BE2C (cell line): ENCODE data around the gene DHX30.

ENCODE experiments used
- DNase-seq: peaks from one replicate; pipeline ENCODE4 v3.0.0-alpha.2; 2020
- H3K27me3 ChIP-seq: fragments of 250-450 bp; sonication (Bioruptor Pico); 2 replicates; pipeline ENCODE4 v1.5.1; 2020; ENCODE audit warnings: mild to moderate bottlenecking
- H3K36me3 ChIP-seq: fragments of 250-450 bp; sonication (Bioruptor Pico); 2 replicates; pipeline ENCODE4 v1.5.1; 2020; ENCODE audit warnings: mild to moderate bottlenecking
- H3K4me1 ChIP-seq: fragments of 250-450 bp; sonication (Bioruptor Pico); 2 replicates; pipeline ENCODE4 v1.5.1; 2020
- H3K4me3 ChIP-seq: 2 replicates; pipeline ENCODE4 v1.5.1; 2011; ENCODE audit warnings: low read depth, low read length
- H3K9me3 ChIP-seq: fragments of 250-450 bp; sonication (Bioruptor Pico); 2 replicates; pipeline ENCODE4 v1.5.1; 2020
- TF ChIP-seq, protein P1 (sequence below): IDR thresholded peaks from 2 replicates; pipeline ENCODE4 v1.5.1; 2012; ENCODE audit warnings: mild to moderate bottlenecking, low read depth, low read length

The DHX30 gene

DNA sequence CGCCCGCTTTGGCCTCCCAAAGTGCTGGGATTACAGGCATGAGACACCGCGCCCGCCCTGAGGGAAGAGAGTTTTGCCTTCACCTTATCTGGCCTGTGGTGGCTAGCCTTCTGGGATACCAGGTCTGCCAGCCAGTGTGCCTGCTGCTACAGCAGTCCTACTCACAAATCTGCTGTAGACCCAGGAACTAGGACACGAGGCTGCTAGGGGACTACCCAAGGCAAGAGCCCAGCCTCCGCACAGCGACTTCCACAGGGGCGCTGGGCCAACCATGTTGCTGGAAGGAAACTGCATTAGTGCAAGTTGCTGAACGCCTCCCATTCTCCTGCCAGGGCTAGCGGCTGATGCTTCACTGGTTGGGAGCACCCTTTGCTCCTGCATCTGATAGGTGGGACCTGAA is 53.7 kb downstream of the DHX30 start:
- Histone ChIP-seq H3K36me3 (no peaks in the 10 kb centered on the region), H3K4me1 (no peaks in the 10 kb centered on the region), H3K27me3 (no peaks in the 10 kb centered on the region), H3K9me3 (no peaks in the 10 kb centered on the region), H3K4me3 (no peak overlapping the region)
- TF ChIP-seq, protein P1, sequence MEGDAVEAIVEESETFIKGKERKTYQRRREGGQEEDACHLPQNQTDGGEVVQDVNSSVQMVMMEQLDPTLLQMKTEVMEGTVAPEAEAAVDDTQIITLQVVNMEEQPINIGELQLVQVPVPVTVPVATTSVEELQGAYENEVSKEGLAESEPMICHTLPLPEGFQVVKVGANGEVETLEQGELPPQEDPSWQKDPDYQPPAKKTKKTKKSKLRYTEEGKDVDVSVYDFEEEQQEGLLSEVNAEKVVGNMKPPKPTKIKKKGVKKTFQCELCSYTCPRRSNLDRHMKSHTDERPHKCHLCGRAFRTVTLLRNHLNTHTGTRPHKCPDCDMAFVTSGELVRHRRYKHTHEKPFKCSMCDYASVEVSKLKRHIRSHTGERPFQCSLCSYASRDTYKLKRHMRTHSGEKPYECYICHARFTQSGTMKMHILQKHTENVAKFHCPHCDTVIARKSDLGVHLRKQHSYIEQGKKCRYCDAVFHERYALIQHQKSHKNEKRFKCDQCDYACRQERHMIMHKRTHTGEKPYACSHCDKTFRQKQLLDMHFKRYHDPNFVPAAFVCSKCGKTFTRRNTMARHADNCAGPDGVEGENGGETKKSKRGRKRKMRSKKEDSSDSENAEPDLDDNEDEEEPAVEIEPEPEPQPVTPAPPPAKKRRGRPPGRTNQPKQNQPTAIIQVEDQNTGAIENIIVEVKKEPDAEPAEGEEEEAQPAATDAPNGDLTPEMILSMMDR = no peak
- no peak for DNase-seq

DNA sequence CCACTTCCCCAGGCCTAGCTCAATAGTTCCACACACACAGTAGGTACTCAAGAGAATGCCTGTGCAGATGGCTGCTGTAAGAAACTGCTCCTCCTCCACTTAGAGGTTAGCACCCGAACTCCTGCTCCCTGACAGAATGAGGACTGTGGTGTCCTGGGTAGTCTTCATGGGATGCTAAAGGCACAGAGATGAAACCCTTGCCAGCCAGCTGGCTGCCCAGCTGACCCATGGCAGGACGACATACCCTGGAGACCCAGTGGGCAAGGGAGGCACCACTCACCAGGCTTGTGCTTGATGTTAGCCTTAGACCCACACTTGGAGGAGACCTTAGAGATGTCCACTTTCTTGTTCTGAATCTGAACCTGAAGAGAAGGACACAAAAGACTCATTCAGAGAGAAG is 54.2 kb downstream of the DHX30 start:
- H3K27me3 ChIP-seq = no peaks in the 10 kb centered on the region
- no peaks in the 10 kb centered on the region for H3K9me3 ChIP-seq
- no peaks in the 10 kb centered on the region for H3K4me1 ChIP-seq
- TF ChIP-seq, protein P1 = no peak
- no peak for DNase-seq
- H3K4me3 ChIP-seq = no peak overlapping the region
- no peaks in the 10 kb centered on the region for H3K36me3 ChIP-seq

DNA sequence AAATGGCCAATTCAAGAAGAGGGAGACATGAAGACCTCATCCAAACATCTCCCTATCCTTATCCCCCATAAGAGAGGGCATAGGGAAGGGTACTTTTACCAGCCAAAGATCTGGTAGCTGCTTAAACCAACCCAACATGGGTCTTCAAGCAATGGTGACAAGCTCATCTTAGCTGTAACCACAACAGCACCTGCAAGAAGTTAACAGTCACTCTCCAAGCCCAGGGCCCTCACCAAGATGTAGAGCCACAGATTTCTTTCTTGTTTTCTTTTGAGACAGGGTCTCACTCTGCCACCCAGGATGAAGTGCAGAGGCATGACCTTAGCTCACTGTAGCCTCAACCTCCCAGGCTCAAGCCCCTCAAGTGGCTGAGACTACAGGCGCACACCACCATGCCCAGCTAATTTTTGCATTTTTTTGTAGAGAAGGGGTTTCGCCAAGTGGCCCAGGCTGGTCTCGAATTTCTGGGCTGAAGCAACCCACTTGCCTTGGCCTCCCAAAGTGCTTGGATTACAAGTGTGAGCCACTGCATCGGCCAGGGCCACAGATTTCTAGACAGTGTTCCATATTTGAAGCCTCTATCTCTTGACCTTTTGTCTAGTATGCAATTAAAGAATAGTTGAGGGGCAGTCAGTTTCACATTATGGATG is 57.1 kb downstream of the DHX30 start:
- DNase-seq = no peak
- Histone ChIP-seq H3K9me3 (no peaks in the 10 kb centered on the region), H3K27me3 (no peaks in the 10 kb centered on the region), H3K36me3 (no peaks in the 10 kb centered on the region), H3K4me3 (no peak overlapping the region), H3K4me1 (no peaks in the 10 kb centered on the region)
- TF ChIP-seq, protein P1 = no peak

DNA sequence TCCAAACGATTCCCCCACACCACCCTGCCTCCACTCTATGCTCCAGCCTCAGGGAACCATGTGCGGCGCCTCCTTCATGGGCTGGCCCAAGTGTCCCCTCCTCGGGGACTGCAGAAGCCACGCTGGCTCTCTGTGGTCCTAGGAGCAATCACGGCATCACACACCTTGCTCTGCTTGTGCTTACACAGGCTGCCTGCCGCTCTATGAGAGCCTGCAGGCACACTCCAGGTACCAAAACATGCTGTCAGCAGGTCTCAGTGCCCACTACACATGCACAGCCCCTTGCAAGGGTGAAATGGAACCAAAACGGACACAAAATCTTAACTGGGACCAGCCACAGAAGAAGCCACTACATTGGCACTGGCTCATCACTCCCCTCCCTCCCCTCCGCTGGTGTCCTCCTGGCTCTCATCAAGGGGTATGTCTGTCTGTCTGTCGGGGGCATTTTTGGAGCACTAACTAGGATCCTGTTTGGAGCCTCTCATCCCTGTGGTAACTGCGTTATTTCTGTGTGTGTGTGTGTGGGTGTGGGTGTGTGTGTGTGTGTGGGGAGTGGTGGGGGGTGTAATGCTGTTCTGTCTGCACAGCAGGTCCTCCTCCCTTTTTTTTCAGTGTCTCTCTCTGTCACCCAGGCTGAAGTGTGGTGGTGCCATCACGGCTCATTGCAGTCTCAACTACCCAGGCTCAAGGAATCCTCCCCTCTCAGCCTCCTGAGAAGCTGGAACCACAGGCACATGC is 60.6 kb downstream of the DHX30 start:
- no peak overlapping the region for H3K4me3 ChIP-seq
- no peaks in the 10 kb centered on the region for H3K4me1 ChIP-seq
- H3K36me3 ChIP-seq = no peaks in the 10 kb centered on the region
- TF ChIP-seq, protein P1 = no peak
- H3K27me3 ChIP-seq = no peaks in the 10 kb centered on the region
- DNase-seq = no peak
- H3K9me3 ChIP-seq = no peaks in the 10 kb centered on the region

DNA sequence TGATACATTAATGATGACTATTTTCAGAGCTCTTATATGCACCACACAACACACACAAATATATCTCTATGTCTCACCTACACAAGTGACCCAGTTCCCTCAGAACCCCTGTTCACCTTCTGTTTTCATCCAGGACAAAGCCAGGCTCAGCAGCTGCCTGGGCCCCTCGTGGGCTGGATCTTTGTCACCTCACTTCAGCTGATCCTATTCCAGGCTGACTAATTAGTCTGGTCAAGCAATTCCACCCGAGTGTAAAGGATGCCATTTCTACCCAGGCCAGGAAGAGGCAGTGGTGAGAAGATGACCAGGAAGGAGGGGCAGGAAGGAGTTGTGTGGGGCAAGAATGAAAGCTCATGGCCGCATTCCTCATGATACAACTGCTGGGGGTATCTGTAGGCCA is 62.3 kb downstream of the DHX30 start:
- DNase-seq = no peak
- Histone ChIP-seq H3K4me1 (no peaks in the 10 kb centered on the region), H3K4me3 (no peak overlapping the region), H3K9me3 (no peaks in the 10 kb centered on the region), H3K27me3 (no peaks in the 10 kb centered on the region), H3K36me3 (no peaks in the 10 kb centered on the region)
- TF ChIP-seq, protein P1 = no peak

DNA sequence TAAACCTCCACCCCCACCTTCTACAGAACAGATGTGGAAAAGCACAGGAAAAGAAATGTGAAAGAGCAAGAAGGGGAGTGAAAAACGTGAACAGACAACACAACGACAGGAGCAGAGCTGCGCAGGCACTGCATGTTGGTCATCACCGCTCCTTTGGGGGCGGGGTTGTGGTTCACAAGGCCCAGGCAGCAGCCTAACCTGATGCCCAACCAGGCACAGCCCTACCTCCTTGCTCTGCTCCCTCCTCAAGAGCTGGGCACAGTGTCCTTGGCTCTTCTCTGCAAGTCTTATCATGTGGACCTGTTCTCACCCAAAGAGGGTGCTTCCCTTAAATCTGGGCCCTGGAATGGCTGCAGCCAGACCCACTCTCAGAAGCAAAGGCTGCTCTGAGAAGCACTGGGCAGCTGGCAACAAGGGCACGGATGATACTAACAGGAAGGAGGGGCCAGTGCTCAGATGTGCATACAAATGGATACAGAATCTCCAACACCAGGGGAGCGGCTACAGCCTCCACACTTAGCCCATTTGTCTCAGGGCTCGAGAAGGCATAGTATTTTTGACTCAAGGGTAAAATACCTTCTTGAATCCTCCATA is 64.6 kb downstream of the DHX30 start:
- TF ChIP-seq, protein P1 = no peak
- Histone ChIP-seq H3K4me3 (no peak overlapping the region), H3K4me1 (no peaks in the 10 kb centered on the region), H3K27me3 (no peaks in the 10 kb centered on the region), H3K36me3 (peaks cover 4% of the 10 kb centered on the region; the same call in 1 of the 2 replicates), H3K9me3 (no peaks in the 10 kb centered on the region)
- no peak for DNase-seq
